COR-L47 (cell line): ENCODE results near the gene KCNAB1.
A peak's percentile ranks its signal among the peaks of the same experiment; 100 is the strongest.

ENCODE experiments used
- DNase-seq: peaks from one replicate; lab custom pipeline; 2025; lab: John Stamatoyannopoulos, UW

KCNAB1 gene

DNA sequence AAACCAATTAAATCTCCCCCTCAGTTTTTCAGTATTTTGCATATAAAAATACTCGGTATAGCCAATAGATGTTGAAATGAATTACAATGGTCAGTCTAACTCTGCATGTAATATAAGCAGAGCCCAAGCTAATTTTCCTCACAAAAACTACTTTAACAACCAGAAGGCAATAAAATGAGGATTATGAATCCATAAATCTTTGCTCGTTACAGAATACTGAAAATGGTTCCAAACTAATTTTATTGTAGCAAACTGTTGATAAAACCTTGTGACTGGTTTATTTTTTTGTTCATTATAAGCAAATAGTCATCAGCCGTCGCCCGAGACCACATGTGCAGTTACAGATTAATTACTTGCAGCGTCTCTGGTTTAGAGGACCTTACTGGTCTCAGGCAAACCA lies 251.3 kb downstream of the KCNAB1 start:
- DNase-seq = no peak

- no peak for DNase-seq
Measured at GRCh38 chr3:156373095-156373494, 252.7 kb downstream of the KCNAB1 start.

DNA sequence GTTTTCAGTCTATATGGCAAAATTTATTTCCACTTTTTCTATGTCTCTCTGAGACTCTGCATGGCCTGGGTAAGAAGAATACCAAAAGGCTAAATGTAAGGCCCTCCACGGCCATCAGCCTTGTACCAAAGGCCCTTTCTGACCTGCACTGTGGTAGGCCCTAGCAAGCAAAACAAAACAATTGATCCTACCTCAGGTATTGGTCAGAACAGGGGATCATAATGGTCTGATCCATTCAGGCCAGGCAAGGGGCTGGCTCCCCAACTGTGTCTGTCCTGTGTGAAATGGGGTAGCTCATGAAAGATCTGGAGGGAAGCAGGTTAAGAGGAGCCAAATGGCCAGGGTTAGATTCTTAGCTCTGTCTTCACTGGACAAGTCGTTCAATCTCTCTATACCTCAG lies 253.3 kb downstream of the KCNAB1 start:
- DNase-seq = no peak

- DNase-seq = no peak
Measured at GRCh38 chr3:156376199-156376598, 255.8 kb downstream of the KCNAB1 start.

DNA sequence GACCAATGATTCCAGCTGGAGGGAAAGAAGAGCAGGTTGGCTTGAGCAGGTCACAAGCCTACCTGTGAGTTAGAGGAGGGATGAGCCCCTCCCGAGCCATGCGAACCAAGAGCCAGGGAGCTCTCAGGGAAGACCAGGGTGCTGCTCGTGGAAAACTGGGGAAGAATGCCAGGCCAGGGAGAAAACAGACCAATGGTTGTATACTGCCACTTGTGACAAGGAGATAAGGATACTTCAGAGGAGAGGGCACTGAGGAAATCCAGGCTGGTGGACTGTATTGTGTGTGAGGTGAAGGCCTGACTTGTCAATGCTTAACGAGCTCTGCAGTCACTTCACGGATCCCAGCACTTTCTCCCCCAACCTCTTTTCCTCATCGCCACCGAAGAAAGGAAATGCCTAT lies 256.9 kb downstream of the KCNAB1 start:
- DNase-seq = no peak

GRCh38 chr3:156377718-156378117 lies 257.3 kb downstream of the KCNAB1 start:
- DNase-seq = no peak

- DNase-seq = no peak
Measured at GRCh38 chr3:156378871-156379270, 258.5 kb downstream of the KCNAB1 start.

GRCh38 chr3:156379327-156379726 lies 258.9 kb downstream of the KCNAB1 start:
- no peak for DNase-seq

DNA sequence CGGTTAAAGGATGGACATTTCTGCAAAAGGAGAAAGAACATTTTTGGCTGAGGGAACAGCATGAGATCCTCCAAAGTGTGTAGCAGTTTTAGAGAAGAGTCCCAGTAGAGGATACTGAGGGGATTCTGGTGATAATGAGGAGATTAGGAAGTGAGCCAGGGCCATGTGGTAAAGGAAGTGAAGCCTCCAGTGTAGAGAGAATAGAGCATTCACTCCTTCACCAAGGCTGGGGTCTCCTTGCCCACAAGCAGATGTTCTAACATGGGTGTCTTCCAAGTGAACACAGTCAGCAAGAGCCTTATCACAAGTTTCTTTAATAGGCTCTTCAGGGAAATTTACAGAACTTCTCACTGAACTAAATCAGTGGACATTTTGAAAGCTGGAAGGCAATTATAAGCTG lies 260.9 kb downstream of the KCNAB1 start:
- DNase-seq = no peak

DNA sequence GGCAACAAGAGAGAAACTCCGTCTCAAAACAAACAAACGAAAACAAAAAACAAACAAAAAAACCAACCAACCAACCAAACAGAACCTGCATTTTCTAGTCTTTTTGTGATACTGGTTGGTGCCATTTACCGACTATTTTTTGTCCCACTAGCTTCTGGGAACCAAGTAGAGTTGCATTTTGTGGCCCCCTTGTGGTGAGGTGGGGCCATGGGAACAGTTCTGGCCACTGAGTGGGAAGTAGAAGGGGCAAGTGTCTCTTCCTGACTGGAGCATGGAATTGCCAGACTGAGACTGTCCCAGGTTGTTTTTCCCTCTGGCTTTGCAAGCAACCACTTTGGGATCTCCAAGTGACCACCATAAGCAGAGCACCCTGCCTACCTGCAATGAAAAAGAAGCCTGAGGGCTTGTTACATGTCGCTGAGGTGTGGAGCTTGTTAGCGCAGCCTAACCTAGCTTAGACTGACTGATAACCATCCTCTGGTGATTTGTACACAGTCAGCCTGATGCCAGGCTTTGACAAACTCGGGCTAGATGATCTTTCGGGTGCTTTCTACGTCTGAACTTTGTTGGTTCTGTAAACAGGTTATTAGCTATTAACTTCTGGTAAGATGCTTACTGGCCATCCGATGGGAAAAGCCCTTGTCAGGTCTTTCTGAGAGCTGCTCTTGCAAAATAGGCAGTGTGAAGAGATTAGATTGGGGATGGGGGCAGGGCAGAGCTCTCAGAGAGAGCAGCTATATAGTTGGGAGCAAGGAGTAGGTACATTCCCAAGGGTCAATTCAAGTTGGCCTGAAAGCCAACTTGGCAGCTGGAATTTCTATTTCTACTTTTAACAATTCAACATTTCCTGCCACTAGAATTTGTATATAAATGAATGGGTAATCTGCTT lies 262.3 kb downstream of the KCNAB1 start:
- peak; percentile 35 for DNase-seq

DNA sequence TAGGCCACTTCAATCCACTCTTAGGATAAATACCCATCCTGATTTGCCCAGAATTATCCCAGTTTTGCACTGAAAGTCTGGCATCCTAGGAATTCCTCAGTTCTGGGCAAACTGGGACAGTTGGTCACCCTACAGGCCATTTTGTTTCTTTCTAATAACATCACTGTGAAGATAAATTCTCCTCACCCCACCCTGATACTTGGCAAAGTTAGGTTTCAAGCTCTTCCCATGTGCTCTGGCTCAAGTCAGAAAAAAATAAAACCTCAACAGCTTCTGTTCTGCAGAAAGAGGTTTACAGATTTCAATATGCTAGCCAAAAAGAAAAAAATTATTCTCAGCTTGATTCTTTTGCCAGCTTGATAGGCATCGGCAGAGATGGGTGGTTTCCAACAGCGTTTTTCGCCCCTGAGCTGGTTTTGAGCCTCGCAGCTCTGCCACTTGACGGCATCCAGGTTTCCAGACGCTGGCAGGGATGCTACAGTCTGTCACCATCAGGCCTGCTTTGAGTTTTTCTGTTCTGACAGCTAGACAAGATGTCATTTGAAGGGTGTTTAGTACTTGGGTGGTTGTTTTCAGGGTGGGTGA lies 263.2 kb downstream of the KCNAB1 start:
- DNase-seq = no peak

- DNase-seq = no peak
Measured at GRCh38 chr3:156388497-156389448, 268.4 kb downstream of the KCNAB1 start.

DNA sequence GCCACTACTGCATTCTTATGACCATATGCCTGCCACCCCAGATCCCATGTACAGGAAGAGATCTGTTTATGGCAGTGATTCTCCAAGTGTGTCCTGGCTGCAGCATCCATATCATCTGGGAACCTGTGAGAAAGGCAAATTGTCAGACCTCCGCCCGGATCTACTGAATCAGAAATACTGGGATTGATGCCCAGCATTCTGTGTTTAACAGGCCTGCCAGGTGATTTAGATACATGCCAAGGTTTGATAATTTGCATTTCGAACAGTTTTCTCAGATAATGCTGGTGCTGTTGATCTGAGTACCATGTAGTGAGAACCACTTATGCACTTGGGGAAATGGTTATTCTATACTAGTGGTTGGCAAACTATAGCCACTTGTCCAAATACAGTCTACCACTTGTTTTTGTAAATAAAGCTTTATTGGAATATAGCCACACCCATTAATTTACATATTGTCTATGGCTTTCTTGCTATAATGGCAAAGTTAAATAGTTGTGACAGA lies 269.1 kb downstream of the KCNAB1 start:
- no peak for DNase-seq

GRCh38 chr3:156390846-156391245 lies 270.5 kb downstream of the KCNAB1 start:
- DNase-seq = no peak

GRCh38 chr3:156395961-156396710 lies 275.8 kb downstream of the KCNAB1 start:
- DNase-seq = no peak

DNA sequence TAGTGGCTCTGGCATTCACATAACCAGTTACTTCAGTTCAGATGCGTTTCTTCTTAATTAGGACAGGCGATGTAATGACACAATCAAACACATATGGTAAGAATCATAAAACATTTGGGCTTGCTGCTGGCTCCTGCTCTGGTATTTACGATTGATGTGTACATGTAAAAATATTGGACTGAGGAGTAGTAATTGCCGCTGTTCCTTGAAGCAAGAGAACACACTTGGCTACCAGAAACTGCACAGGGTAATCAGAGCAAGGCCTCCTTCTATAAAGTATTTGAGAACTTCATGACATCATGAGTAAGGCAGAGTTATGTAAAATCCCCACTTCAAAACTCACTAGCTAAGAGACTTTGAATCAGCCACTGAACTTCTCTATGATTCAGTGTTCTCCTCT lies 276.5 kb downstream of the KCNAB1 start:
- DNase-seq = no peak

DNA sequence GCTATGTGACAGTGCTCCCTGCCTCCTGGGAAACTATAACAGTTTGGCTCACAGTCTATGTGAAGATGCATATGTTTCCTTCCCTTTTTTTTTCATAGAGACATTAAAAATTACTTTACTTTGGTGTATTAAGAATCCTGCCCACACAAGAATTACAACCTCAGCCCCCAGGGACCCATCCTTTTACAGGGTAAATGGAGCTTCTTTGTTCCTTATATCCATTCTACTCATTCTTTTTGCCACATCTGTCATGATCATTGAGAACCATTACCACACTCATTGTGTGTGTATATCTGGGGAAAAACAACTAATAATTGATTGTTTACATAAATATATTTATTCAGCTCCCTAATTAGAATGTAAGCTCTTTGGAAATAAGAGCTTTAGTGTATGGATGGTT lies 277.2 kb downstream of the KCNAB1 start:
- no peak for DNase-seq

GRCh38 chr3:156400062-156400461 lies 279.7 kb downstream of the KCNAB1 start:
- DNase-seq = no peak

GRCh38 chr3:156400735-156401134 lies 280.4 kb downstream of the KCNAB1 start:
- DNase-seq = no peak

DNA sequence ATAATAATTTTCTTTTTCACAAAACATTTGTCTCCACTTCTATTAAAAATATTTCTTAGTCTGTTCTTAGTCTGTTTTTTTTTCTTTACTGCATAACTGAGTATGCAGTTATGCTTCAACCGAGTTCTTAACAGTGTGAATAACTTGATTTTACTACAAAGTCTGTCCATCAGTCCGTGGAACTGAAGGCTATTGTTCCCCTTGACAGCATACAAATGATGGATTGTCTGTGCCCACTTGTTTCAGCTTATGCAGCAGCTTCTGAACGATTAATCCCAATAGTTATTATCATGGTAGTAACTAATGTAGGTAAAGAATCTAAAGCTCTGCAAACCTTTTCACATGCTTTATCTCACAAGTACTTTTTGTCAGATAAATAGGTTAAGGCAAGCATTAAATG lies 283.8 kb downstream of the KCNAB1 start:
- no peak for DNase-seq

GRCh38 chr3:156406393-156406792 lies 286.0 kb downstream of the KCNAB1 start:
- no peak for DNase-seq
